B cell (primary cell): ENCODE measurements around the gene PIH1D1.

Experiments used
- EZH2 ChIP-seq: IDR thresholded peaks from 2 replicates; pipeline ENCODE4 v1.6.1; 2012; ENCODE audit warnings: borderline replicate concordance, low read depth, mild to moderate bottlenecking, moderate library complexity, low read length; ENCODE audit not compliant: insufficient read depth, poor library complexity, severe bottlenecking
- TF ChIP-seq, protein P1 (sequence below): fragments of 200-600 bp; IDR thresholded peaks from one replicate; pipeline ENCODE4 v1.8.0; 2022; ENCODE audit warnings: antibody characterized with exemption, mild to moderate bottlenecking

DNA sequence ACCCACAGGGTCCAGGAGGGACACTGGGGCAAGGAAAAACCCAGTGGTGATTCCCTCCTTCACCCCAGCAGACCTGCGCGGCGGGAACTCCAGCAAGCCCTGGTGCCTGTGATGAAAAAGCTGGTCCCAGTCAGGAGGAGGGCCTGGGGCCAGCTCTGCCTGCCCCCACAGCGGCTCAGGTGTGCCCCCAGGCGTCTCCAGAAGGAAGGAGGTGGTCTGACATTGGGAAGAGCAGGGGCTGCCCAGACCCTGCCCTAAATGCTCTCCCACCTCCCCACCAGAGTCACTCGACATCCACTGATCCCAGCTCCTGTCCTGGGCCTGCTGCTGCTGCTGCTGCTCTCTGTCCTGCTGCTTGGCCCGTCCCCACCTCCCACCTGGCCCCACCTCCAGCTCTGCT lies 34.5 kb downstream of the PIH1D1 start:
- TF ChIP-seq, protein P1, sequence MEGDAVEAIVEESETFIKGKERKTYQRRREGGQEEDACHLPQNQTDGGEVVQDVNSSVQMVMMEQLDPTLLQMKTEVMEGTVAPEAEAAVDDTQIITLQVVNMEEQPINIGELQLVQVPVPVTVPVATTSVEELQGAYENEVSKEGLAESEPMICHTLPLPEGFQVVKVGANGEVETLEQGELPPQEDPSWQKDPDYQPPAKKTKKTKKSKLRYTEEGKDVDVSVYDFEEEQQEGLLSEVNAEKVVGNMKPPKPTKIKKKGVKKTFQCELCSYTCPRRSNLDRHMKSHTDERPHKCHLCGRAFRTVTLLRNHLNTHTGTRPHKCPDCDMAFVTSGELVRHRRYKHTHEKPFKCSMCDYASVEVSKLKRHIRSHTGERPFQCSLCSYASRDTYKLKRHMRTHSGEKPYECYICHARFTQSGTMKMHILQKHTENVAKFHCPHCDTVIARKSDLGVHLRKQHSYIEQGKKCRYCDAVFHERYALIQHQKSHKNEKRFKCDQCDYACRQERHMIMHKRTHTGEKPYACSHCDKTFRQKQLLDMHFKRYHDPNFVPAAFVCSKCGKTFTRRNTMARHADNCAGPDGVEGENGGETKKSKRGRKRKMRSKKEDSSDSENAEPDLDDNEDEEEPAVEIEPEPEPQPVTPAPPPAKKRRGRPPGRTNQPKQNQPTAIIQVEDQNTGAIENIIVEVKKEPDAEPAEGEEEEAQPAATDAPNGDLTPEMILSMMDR: no peak
- TF ChIP-seq EZH2: no peak
